ENCODE measurements around the gene CRYZL1. TPM values are rescaled to one million over a fixed set of nuclear protein-coding genes. Genes with fewer than 3 reads are reported as not detected.

The CRYZL1 gene
- total RNA-seq, 1 donor from 2014 or later = 24.9 TPM

DNA sequence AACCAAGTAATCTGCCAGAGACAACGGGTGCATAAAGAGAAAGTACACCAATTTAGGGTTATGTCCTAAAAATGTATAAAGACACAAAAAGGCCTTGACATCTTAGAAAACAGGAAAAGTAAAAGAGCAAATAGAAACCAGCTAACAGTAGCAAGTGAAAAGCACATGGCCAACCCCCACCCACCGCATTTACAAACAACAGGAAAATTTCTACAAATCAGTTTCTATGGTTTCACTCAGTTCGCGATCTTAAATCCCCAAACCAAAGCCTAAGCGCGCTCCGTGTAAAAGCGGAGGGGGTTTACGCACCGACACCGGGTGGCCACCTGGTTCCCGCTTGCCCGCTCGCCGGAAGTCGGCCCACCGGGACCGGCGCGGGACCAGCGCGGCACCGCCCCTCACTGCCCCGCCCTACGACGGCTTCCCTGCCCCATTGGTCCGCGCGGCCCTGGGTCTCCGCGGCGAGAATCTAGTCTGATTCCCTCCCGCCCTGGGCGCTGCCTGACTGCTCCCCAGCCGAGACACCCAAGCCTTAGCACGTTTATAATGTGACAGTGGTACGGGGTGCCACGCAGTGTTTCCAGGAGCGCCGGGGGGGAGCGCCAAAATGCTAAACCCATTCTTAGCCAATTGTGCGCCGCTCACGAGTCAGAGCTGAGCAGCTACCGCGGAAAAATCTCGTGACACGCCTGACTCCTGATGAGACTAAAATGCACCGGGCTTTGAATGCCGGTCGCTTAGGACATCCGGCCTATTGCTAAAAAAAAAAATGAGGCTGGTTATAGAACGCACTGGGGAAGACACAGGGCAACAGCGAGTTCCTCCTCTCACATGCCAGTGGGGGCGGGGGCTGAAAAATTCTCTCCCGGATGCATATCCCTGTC is 99.5 kb downstream of the CRYZL1 start, which contains the start of gene GART:
Gene GART (minus strand): TSS at position 362 of the 884 bp plus-strand sequence. CDS start 2,802 bp downstream, outside the sequence.
- DNase-seq = peak; percentile 85
- Histone ChIP-seq H3K36me3 (peaks cover 29% of the 10 kb centered on the region), H3K27ac (replicated peaks) (peak within 1 kb of the TSS; percentile 99), H3K4me3 (peak within 1 kb of the TSS; percentile 80), H3K27me3 (ENCODE audit: low read depth) (no peaks in the 10 kb centered on the region), H3K4me1 (peaks cover 57% of the 10 kb centered on the region), H3K9me3 (replicated peaks) (no peaks in the 10 kb centered on the region)
- intact Hi-C loops (cut with micrococcal nuclease) = no loop called here
- TF ChIP-seq CTCF (IDR thresholded peaks at IDR 0.05; ENCODE audit: borderline replicate concordance) = no peak

DNA sequence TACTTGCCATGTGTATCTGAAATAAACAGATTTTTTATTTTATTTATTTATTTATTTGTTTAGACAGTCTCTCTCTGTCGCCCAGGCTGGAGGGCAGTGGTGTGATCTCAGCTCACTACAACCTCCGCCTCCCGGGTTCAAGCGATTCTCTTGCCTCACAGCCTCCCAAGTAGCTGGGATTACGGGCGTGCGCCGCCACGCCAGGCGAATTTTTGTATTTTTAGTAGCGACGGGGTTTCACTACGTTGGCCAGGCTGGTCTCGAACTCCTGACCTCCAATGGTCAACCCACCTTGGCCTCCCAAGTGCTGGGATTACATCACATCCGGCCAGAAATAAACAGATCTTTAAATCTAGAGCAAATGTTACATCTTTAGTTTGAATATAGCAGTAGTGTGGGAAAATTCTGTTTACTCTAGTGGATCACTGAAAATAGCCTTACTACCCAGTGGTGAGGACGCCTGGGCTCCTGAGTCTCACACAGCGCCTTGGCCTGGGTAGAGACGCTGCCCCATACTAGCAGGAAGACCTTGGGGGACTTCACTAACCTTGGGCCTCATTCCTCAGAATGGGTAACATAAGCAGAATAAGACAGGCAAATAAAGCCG is 100.3 kb downstream of the CRYZL1 start:
- Histone ChIP-seq H3K27me3 (ENCODE audit: low read depth) (no peaks in the 10 kb centered on the region), H3K4me3 (peak overlapping the region; percentile 80), H3K9me3 (replicated peaks) (no peaks in the 10 kb centered on the region), H3K36me3 (peaks cover 29% of the 10 kb centered on the region), H3K27ac (replicated peaks) (peak overlapping the region; percentile 99), H3K4me1 (peaks cover 49% of the 10 kb centered on the region)
- TF ChIP-seq CTCF (IDR thresholded peaks at IDR 0.05; ENCODE audit: borderline replicate concordance) = no peak
- intact Hi-C loops (cut with micrococcal nuclease) = no loop called here
- no peak for DNase-seq

DNA sequence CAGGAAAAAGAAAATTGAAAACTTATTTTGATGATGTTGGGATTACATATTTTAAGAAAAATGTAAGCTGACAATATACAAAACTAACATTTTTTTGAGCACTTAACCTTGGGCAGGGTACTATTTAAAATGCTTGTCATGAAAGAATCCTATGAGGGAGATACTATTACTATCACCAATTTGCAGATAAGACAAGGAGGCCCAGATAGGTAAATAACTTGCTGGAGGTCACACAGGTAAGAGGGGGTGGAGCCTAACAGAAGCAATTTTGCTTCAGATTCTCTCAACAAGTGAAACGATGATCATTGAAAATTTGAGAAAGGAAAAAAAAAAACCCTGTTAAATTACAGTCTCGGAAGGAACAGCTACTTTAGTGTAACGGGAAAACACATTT is 100.8 kb downstream of the CRYZL1 start:
- H3K27me3 ChIP-seq (ENCODE audit: low read depth) = no peaks in the 10 kb centered on the region
- no peaks in the 10 kb centered on the region for H3K9me3 ChIP-seq (replicated peaks)
- DNase-seq = no peak
- peak overlapping the region; percentile 99 for H3K27ac ChIP-seq (replicated peaks)
- peaks cover 33% of the 10 kb centered on the region for H3K36me3 ChIP-seq
- peak overlapping the region; percentile 80 for H3K4me3 ChIP-seq
- H3K4me1 ChIP-seq = peaks cover 44% of the 10 kb centered on the region
- intact Hi-C loops (cut with micrococcal nuclease) = no loop called here
- TF ChIP-seq CTCF (IDR thresholded peaks at IDR 0.05; ENCODE audit: borderline replicate concordance) = no peak

- no peak overlapping the region for H3K27ac ChIP-seq (replicated peaks)
- intact Hi-C loops (cut with micrococcal nuclease) = no loop called here
- no peaks in the 10 kb centered on the region for H3K9me3 ChIP-seq (replicated peaks)
- TF ChIP-seq CTCF (IDR thresholded peaks at IDR 0.05; ENCODE audit: borderline replicate concordance) = no peak
- H3K27me3 ChIP-seq (ENCODE audit: low read depth) = no peaks in the 10 kb centered on the region
- no peak for DNase-seq
- H3K36me3 ChIP-seq = peaks cover 44% of the 10 kb centered on the region
- H3K4me3 ChIP-seq = no peak overlapping the region
- H3K4me1 ChIP-seq = peaks cover 33% of the 10 kb centered on the region
These were observed 101.9 kb downstream of the CRYZL1 start for GRCh38 chr21:33539616-33540015.

Other genes starting within 250 kb of the CRYZL1 start
- 34.6 TPM for gene IFNGR2, start 238.3 kb downstream of the CRYZL1 start, total RNA-seq
- 37.0 TPM for gene TMEM50B, start 161.8 kb downstream of the CRYZL1 start, total RNA-seq
- gene DNAJC28, start 150.0 kb downstream of the CRYZL1 start, total RNA-seq = 6.5 TPM
- gene GART, start 99.6 kb downstream of the CRYZL1 start, total RNA-seq = 41.5 TPM
- gene SON, start 98.7 kb downstream of the CRYZL1 start, total RNA-seq = 148 TPM
- gene DONSON, start 53.1 kb downstream of the CRYZL1 start, total RNA-seq = 6.9 TPM
- gene ITSN1, start 760 bp upstream of the CRYZL1 start, total RNA-seq = 41.9 TPM